Osteoblast (primary cell): ENCODE measurements around the gene NDST3. TPM values are rescaled to one million over a fixed set of nuclear protein-coding genes. Genes with fewer than 3 reads are reported as not detected.
"Not testable (repeated sequence)": the region's sequence is repeated elsewhere in the genome, so short reads cannot be mapped to it uniquely, and the experiment has no call there.

Experiments used
- DNase-seq: peaks from one replicate; pipeline ENCODE4 v3.0.0; 2011; ENCODE audit warnings: low spot score, mixed read lengths; ENCODE audit not compliant: insufficient read length; ENCODE audit errors: missing footprints
- H2AFZ ChIP-seq: 2 replicates; pipeline ENCODE4 v1.6.0; 2011; ENCODE audit warnings: mild to moderate bottlenecking, low read length
- H3K27ac ChIP-seq: 2 replicates; pipeline ENCODE4 v1.5.1; 2011; ENCODE audit warnings: mild to moderate bottlenecking, low read depth, low read length, moderate library complexity
- H3K27me3 ChIP-seq: 2 replicates; pipeline ENCODE4 v1.6.0; 2012; ENCODE audit warnings: mild to moderate bottlenecking, control low read depth, inconsistent platforms, low read length, moderate library complexity; ENCODE audit not compliant: insufficient read depth
- H3K36me3 ChIP-seq: 2 replicates; pipeline ENCODE4 v1.5.1; 2011; ENCODE audit warnings: mild to moderate bottlenecking, low read length, control low read depth, moderate library complexity; ENCODE audit not compliant: insufficient read depth
- H3K4me1 ChIP-seq: 2 replicates; pipeline ENCODE4 v1.5.1; 2011; ENCODE audit warnings: mild to moderate bottlenecking, low read length, control low read depth, moderate library complexity; ENCODE audit not compliant: insufficient read depth
- H3K4me2 ChIP-seq: 2 replicates; pipeline ENCODE4 v1.6.0; 2011; ENCODE audit warnings: mild to moderate bottlenecking, low read length; ENCODE audit not compliant: insufficient read depth
- H3K4me3 ChIP-seq: fragments of 200-600 bp; sonication (generic); 3 replicates; pipeline ENCODE4 v1.5.1; 2012; ENCODE audit warnings: mild to moderate bottlenecking, low read length, inconsistent platforms; ENCODE audit not compliant: insufficient read depth
- H3K79me2 ChIP-seq: 2 replicates; pipeline ENCODE4 v1.6.0; 2012; ENCODE audit warnings: mild to moderate bottlenecking, low read length, control low read depth, inconsistent platforms; ENCODE audit not compliant: insufficient read depth
- H3K9me3 ChIP-seq: 2 replicates; pipeline ENCODE4 v1.5.1; 2011; ENCODE audit warnings: low read depth, low read length, control low read depth
- H4K20me1 ChIP-seq: 2 replicates; pipeline ENCODE4 v1.6.0; 2012; ENCODE audit warnings: mild to moderate bottlenecking, low read length, control low read depth; ENCODE audit not compliant: insufficient read depth
- total RNA-seq: library from RNA; depleted of rRNA; stranded (reverse); fragments of >200 nt; gene quantifications from 2 replicates; pipeline ENCODE4 v1.2.3, GENCODE V29; 2012
- TF ChIP-seq, protein P1 (sequence below): IDR thresholded peaks from 2 replicates; pipeline ENCODE4 v1.5.1; 2011; ENCODE audit warnings: mild to moderate bottlenecking, low read depth, low read length, moderate library complexity; ENCODE audit errors: extremely low read depth

Gene NDST3
- total RNA-seq, 1 donor: not detected

DNA sequence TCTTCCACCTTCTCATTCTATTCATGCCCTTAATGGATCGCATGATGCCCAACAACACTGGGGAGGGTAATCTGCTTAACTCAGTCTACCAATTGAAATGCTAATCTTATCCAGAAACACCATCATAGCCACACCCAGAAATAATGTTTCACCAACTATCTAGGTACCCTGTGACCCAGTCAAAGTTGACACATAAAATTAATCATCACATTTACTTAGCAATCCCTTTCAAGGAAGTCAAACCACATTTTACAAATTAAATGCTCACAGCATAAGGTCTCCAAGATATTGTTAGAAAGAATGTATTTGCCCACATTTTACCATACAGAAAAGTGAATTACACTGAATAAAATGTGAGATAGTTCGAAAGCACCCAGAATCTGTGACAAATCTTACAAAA lies 226.0 kb downstream of the NDST3 start:
- Histone ChIP-seq H3K4me1 (no peaks in the 10 kb centered on the region), H3K36me3 (no peaks in the 10 kb centered on the region), H3K9me3 (no peaks in the 10 kb centered on the region), H2AFZ (no peak overlapping the region), H3K4me2 (no peak overlapping the region), H3K4me3 (no peak overlapping the region), H3K27me3 (peaks cover 4% of the 10 kb centered on the region), H4K20me1 (no peaks in the 10 kb centered on the region), H3K79me2 (no peaks in the 10 kb centered on the region), H3K27ac (no peak overlapping the region)
- TF ChIP-seq, protein P1, sequence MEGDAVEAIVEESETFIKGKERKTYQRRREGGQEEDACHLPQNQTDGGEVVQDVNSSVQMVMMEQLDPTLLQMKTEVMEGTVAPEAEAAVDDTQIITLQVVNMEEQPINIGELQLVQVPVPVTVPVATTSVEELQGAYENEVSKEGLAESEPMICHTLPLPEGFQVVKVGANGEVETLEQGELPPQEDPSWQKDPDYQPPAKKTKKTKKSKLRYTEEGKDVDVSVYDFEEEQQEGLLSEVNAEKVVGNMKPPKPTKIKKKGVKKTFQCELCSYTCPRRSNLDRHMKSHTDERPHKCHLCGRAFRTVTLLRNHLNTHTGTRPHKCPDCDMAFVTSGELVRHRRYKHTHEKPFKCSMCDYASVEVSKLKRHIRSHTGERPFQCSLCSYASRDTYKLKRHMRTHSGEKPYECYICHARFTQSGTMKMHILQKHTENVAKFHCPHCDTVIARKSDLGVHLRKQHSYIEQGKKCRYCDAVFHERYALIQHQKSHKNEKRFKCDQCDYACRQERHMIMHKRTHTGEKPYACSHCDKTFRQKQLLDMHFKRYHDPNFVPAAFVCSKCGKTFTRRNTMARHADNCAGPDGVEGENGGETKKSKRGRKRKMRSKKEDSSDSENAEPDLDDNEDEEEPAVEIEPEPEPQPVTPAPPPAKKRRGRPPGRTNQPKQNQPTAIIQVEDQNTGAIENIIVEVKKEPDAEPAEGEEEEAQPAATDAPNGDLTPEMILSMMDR: no peak
- DNase-seq: no peak

DNA sequence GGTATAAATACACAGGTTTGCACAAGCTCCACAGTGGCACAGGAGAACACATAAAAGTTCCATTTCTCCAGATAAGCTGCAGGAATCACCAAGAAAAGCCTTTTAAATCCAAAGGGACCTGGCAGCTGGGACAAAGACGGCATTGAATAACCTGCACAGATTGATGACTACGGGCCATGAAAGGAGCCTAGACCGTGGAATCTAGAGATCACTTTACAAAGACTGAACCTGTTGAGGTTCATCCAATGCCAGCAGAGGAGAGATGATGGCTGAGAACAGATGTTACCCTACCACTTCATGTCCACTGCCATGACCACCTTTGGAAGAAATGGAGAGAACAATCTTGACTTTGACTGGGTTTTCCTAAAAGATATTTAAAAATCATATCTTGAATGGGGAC lies 229.8 kb downstream of the NDST3 start:
- Histone ChIP-seq H3K27ac (no peak overlapping the region), H4K20me1 (no peaks in the 10 kb centered on the region), H3K4me1 (no peaks in the 10 kb centered on the region), H3K9me3 (no peaks in the 10 kb centered on the region), H3K4me3 (no peak overlapping the region), H3K27me3 (peaks cover 4% of the 10 kb centered on the region), H3K36me3 (no peaks in the 10 kb centered on the region), H3K79me2 (no peaks in the 10 kb centered on the region), H2AFZ (no peak overlapping the region), H3K4me2 (no peak overlapping the region)
- TF ChIP-seq, protein P1: no peak
- no peak for DNase-seq

DNA sequence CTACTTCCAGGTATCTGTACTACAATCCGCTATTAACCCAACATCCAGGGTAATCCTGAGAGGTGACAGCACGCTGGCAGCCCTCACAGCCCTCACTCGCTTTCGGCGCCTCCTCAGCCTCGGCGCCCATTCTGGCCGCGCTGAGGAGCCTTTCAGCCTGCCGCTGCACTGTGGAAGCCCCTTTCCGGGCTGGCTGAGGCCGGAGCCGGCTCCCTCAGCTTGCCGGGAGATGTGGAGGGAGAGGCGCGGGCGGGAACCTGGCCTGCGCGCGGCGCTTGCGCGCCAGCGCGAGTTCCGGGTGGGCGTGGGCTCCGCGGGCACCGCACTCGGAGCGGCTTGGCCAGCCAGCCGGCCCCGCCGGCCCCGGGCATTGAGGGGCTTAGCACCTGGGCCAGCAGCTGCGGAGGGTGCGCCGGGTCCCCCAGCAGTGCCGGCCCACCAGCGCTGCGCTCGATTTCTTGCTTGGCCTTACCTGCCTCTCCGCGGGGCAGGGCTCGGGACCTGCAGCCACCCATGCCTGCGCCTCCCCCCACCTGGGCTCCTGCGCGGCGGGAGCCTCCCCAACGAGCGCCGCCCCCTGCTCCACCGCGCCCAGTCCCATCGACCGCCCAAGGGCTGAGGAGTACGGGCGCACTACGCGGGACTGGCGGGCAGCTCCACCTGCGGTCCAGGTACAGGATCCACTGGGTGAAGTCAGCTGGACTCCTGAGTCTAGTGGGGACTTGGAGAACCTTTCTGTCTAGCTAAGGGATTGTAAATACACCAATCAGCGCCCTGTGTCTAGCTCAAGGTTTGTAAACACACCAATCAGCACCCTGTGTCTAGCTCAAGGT lies 231.2 kb downstream of the NDST3 start:
- TF ChIP-seq, protein P1: no peak
- Histone ChIP-seq H3K4me3 (peak overlapping the region; percentile 65), H3K36me3 (no peaks in the 10 kb centered on the region), H2AFZ (peak overlapping the region; percentile 88), H3K4me2 (peak overlapping the region; percentile 76), H3K4me1 (no peaks in the 10 kb centered on the region), H3K27ac (no peak overlapping the region), H3K9me3 (no peaks in the 10 kb centered on the region), H4K20me1 (no peaks in the 10 kb centered on the region), H3K79me2 (no peaks in the 10 kb centered on the region), H3K27me3 (peaks cover 4% of the 10 kb centered on the region)
- no peak for DNase-seq

DNA sequence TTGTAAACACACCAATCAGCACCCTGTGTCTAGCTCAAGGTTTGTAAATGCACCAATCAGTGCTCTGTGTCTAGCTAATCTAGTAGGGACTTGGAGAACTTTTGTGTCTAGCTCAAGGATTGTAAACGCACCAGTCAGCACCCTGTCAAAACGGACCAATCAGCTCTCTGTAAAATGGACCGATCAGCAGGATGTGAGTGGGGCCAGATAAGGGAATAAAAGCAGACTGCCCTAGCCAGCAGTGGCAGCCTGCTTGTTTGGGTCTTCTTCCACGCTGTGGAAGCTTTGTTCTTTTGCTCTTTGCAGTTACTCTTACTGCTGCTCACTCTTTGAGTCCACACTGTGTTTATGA lies 231.8 kb downstream of the NDST3 start:
- not testable (repeated sequence) for H3K36me3 ChIP-seq, H3K4me1 ChIP-seq, H3K4me2 ChIP-seq, H4K20me1 ChIP-seq, H2AFZ ChIP-seq, H3K27me3 ChIP-seq, H3K27ac ChIP-seq, DNase-seq, H3K79me2 ChIP-seq, H3K9me3 ChIP-seq, H3K4me3 ChIP-seq
